ENCODE measurements around the gene TRMT61A. TPM values are rescaled to one million over a fixed set of nuclear protein-coding genes. Genes with fewer than 3 reads are reported as not detected.

TRMT61A gene
- total and polyA plus RNA-seq, 2 experiments from 2014 or later, result 13.3 to 15.0 TPM

- TF ChIP-seq EZH2phosphoT487 (IDR thresholded peaks at IDR 0.05; ENCODE audit: insufficient read depth, low read depth) (no peak), EZH2 (IDR thresholded peaks at IDR 0.05; ENCODE audit: insufficient read depth, poor library complexity, severe bottlenecking) (no peak)
Measured at GRCh38 chr14:103546652-103547454, 17.9 kb downstream of the TRMT61A start.

GRCh38 chr14:103547455-103547940, 18.5 kb downstream of the TRMT61A start:
- in situ Hi-C loops (cut with MboI), result no loop called here
- no peaks in the 10 kb centered on the region for H3K9me2 ChIP-seq (ENCODE audit: insufficient read depth)
- 57 to 65% methylated on average over 11 of the region's 11 CpGs for WGBS, 2 experiments (ENCODE audit: low coverage in 1 of 2, low lambda C conversion rate in 2 of 2, missing lambda C conversion rate in 2 of 2)
- H3K4me2 ChIP-seq (ENCODE audit: unreplicated experiment), result no peak overlapping the region
- no peak overlapping the region for H2AFZ ChIP-seq
- DNase-seq, result no peak
- peaks cover 33% of the 10 kb centered on the region for H3K4me1 ChIP-seq (ENCODE audit: insufficient read depth)
- peaks cover 11% of the 10 kb centered on the region for H3F3A ChIP-seq (ENCODE audit: insufficient read depth)
- no peaks in the 10 kb centered on the region for H3K9me3 ChIP-seq (ENCODE audit: low read depth)
- no peak overlapping the region for H3K4me3 ChIP-seq
- H3K27me3 ChIP-seq (replicated peaks; ENCODE audit: insufficient read depth), result no peaks in the 10 kb centered on the region
- H3K79me2 ChIP-seq (ENCODE audit: insufficient read depth), result no peaks in the 10 kb centered on the region; the same call in 1 of the 2 replicates
- TF ChIP-seq EZH2 (IDR thresholded peaks at IDR 0.05; ENCODE audit: insufficient read depth, poor library complexity, severe bottlenecking) (no peak), EZH2phosphoT487 (IDR thresholded peaks at IDR 0.05; ENCODE audit: insufficient read depth, low read depth) (no peak)
- no peak overlapping the region for H3K27ac ChIP-seq
- no peaks in the 10 kb centered on the region for H4K20me1 ChIP-seq (ENCODE audit: insufficient read depth)
- no peaks in the 10 kb centered on the region for H3K36me3 ChIP-seq (ENCODE audit: low read depth)
- no peak overlapping the region for H3K9ac ChIP-seq

More at GRCh38 chr14:103546652-103547454, 17.9 kb downstream of the TRMT61A start:
- Histone ChIP-seq H3K9me2 (ENCODE audit: insufficient read depth) (no peaks in the 10 kb centered on the region), H3K9me3 (ENCODE audit: low read depth) (no peaks in the 10 kb centered on the region), H3K4me2 (ENCODE audit: unreplicated experiment) (no peak overlapping the region), H3K27me3 (replicated peaks; ENCODE audit: insufficient read depth) (no peaks in the 10 kb centered on the region), H3K79me2 (ENCODE audit: insufficient read depth) (no peaks in the 10 kb centered on the region; the same call in 1 of the 2 replicates), H3K4me1 (ENCODE audit: insufficient read depth) (peaks cover 32% of the 10 kb centered on the region), H3F3A (ENCODE audit: insufficient read depth) (peaks cover 4% of the 10 kb centered on the region), H3K9ac (no peak overlapping the region), H3K36me3 (ENCODE audit: low read depth) (no peaks in the 10 kb centered on the region), H3K4me3 (no peak overlapping the region), H4K20me1 (ENCODE audit: insufficient read depth) (no peaks in the 10 kb centered on the region), H2AFZ (no peak overlapping the region), H3K27ac (no peak overlapping the region)
- in situ Hi-C loops (cut with MboI), result no loop called here
- 11 to 12% methylated on average over 14 to 20 of the region's 21 CpGs for WGBS, 2 experiments (ENCODE audit: low coverage in 1 of 2, low lambda C conversion rate in 2 of 2, missing lambda C conversion rate in 2 of 2)
- DNase-seq, result peak; percentile 59

- Histone ChIP-seq H3K4me3 (no peak overlapping the region), H3K27ac (no peak overlapping the region), H3K79me2 (ENCODE audit: insufficient read depth) (no peaks in the 10 kb centered on the region; the same call in 1 of the 2 replicates), H3K9ac (no peak overlapping the region), H3K4me2 (ENCODE audit: unreplicated experiment) (no peak overlapping the region), H4K20me1 (ENCODE audit: insufficient read depth) (no peaks in the 10 kb centered on the region), H3F3A (ENCODE audit: insufficient read depth) (peaks cover 16% of the 10 kb centered on the region), H3K27me3 (replicated peaks; ENCODE audit: insufficient read depth) (no peaks in the 10 kb centered on the region), H3K36me3 (ENCODE audit: low read depth) (no peaks in the 10 kb centered on the region), H3K9me3 (ENCODE audit: low read depth) (no peaks in the 10 kb centered on the region), H3K9me2 (ENCODE audit: insufficient read depth) (no peaks in the 10 kb centered on the region), H3K4me1 (ENCODE audit: insufficient read depth) (peaks cover 32% of the 10 kb centered on the region), H2AFZ (no peak overlapping the region)
- 80 to 82% methylated on average over 9 to 18 of the region's 18 CpGs for WGBS, 2 experiments (ENCODE audit: low coverage in 1 of 2, low lambda C conversion rate in 2 of 2, missing lambda C conversion rate in 2 of 2)
- in situ Hi-C loops (cut with MboI), result no loop called here
- no peak for TF ChIP-seq EZH2 (IDR thresholded peaks at IDR 0.05; ENCODE audit: insufficient read depth, poor library complexity, severe bottlenecking)
- DNase-seq, result no peak
Measured at GRCh38 chr14:103547941-103548462, 19.0 kb downstream of the TRMT61A start.

GRCh38 chr14:103548463-103549351, 19.7 kb downstream of the TRMT61A start:
- H3K4me2 ChIP-seq (ENCODE audit: unreplicated experiment), result no peak overlapping the region
- in situ Hi-C loops (cut with MboI), result no loop called here
- no peak for TF ChIP-seq EZH2 (IDR thresholded peaks at IDR 0.05; ENCODE audit: insufficient read depth, poor library complexity, severe bottlenecking)
- TF ChIP-seq EZH2phosphoT487 (IDR thresholded peaks at IDR 0.05; ENCODE audit: insufficient read depth, low read depth), result no peak
- no peaks in the 10 kb centered on the region for H3K36me3 ChIP-seq (ENCODE audit: low read depth)
- DNase-seq, result no peak
- no peaks in the 10 kb centered on the region for H3K9me3 ChIP-seq (ENCODE audit: low read depth)
- peaks cover 29% of the 10 kb centered on the region for H3K4me1 ChIP-seq (ENCODE audit: insufficient read depth)
- 74 to 78% methylated on average over 25 to 26 of the region's 27 CpGs for WGBS, 2 experiments (ENCODE audit: low coverage in 1 of 2, low lambda C conversion rate in 2 of 2, missing lambda C conversion rate in 2 of 2)
- H4K20me1 ChIP-seq (ENCODE audit: insufficient read depth), result no peaks in the 10 kb centered on the region
- H3F3A ChIP-seq (ENCODE audit: insufficient read depth), result peaks cover 17% of the 10 kb centered on the region
- H3K9ac ChIP-seq, result no peak overlapping the region
- no peak overlapping the region for H2AFZ ChIP-seq
- no peaks in the 10 kb centered on the region for H3K9me2 ChIP-seq (ENCODE audit: insufficient read depth)
- H3K4me3 ChIP-seq, result no peak overlapping the region
- no peak overlapping the region for H3K27ac ChIP-seq
- H3K79me2 ChIP-seq (ENCODE audit: insufficient read depth), result no peaks in the 10 kb centered on the region; the same call in 1 of the 2 replicates
- H3K27me3 ChIP-seq (replicated peaks; ENCODE audit: insufficient read depth), result no peaks in the 10 kb centered on the region
